ENCODE results near the gene PRAF2. TPM values are rescaled to one million over a fixed set of nuclear protein-coding genes. Genes with fewer than 3 reads are reported as not detected.

PRAF2 gene
- total RNA-seq, 2 experiments from 2014 or later, result 17.1 to 21.0 TPM

DNA sequence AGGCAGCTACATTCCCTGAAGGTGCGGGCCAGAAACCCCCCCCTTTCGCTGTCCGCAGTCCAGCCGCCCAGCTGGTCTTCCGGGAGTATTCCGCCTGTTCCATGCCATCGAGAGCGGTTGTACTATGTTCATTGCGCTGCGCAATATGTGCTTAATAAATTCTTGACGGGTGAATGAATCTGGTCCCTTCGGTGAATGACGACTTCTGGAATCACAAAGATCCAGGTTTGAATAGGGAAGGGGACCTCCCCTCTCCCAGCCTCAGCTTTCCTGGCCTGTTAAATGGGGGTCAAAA is 29.9 kb downstream of the PRAF2 start:
- no peaks in the 10 kb centered on the region for H3K9me3 Mint-ChIP-seq
- DNase-seq (no peak), ATAC-seq (ENCODE audit: poor library complexity) (no peak)
- H3K4me1 Mint-ChIP-seq (ENCODE audit: low read depth), result peaks cover 39% of the 10 kb centered on the region
- CTCF ChIA-PET, result interaction anchor here (0.9 to 1.1 kb wide), 2 partner anchors 36 to 86 kb away, joined by 3 to 4 read pairs; partner anchors contain the start of gene WDR45
- no peaks in the 10 kb centered on the region for H3K27me3 Mint-ChIP-seq
- H3K4me3 Mint-ChIP-seq, result peak overlapping the region; percentile 96
- peaks cover 42% of the 10 kb centered on the region for H3K4me1 ChIP-seq (ENCODE audit: insufficient read depth, low read length)
- intact Hi-C loops (cut with DNase I, micrococcal nuclease), result loop anchor here (2.0 to 5.0 kb wide), 9 partner anchors 31 to 237 kb away; partner anchors contain the start of genes GRIPAP1 (in 1 of the 2), OTUD5 (in 1 of the 2), PQBP1 (in 1 of the 2) and PRAF2 (in 1 of the 2)
- no peaks in the 10 kb centered on the region for H3K9me3 ChIP-seq (ENCODE audit: control insufficient read depth in 1 of 2, insufficient read depth in 1 of 2, low read length in 2 of 2)
- peaks cover 10% of the 10 kb centered on the region for H3K36me3 Mint-ChIP-seq (ENCODE audit: low read depth)
- peak overlapping the region; percentile 94 for H3K27ac Mint-ChIP-seq
- peak overlapping the region; percentile 73 to 78 for H3K27ac ChIP-seq (ENCODE audit: low read depth in 1 of 2, low read length in 2 of 2)
- POLR2A ChIA-PET, result interaction anchor here (1.1 to 3.1 kb wide), 11 partner anchors 8 to 469 kb away, joined by 3 to 30 read pairs (median 4); partner anchors contain the start of genes GRIPAP1, KCND1, OTUD5 and RBM3
- H3K36me3 ChIP-seq (ENCODE audit: insufficient read depth, low read length), result peaks cover 4% of the 10 kb centered on the region
- no peaks in the 10 kb centered on the region for H3K27me3 ChIP-seq (ENCODE audit: control insufficient read depth in 1 of 2, insufficient read depth in 2 of 2, low read length in 2 of 2)
- TF ChIP-seq, protein P1, sequence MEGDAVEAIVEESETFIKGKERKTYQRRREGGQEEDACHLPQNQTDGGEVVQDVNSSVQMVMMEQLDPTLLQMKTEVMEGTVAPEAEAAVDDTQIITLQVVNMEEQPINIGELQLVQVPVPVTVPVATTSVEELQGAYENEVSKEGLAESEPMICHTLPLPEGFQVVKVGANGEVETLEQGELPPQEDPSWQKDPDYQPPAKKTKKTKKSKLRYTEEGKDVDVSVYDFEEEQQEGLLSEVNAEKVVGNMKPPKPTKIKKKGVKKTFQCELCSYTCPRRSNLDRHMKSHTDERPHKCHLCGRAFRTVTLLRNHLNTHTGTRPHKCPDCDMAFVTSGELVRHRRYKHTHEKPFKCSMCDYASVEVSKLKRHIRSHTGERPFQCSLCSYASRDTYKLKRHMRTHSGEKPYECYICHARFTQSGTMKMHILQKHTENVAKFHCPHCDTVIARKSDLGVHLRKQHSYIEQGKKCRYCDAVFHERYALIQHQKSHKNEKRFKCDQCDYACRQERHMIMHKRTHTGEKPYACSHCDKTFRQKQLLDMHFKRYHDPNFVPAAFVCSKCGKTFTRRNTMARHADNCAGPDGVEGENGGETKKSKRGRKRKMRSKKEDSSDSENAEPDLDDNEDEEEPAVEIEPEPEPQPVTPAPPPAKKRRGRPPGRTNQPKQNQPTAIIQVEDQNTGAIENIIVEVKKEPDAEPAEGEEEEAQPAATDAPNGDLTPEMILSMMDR (IDR thresholded peaks at IDR 0.05), result no peak
- peak overlapping the region; percentile 66 for H3K4me3 ChIP-seq (ENCODE audit: low read length)

DNA sequence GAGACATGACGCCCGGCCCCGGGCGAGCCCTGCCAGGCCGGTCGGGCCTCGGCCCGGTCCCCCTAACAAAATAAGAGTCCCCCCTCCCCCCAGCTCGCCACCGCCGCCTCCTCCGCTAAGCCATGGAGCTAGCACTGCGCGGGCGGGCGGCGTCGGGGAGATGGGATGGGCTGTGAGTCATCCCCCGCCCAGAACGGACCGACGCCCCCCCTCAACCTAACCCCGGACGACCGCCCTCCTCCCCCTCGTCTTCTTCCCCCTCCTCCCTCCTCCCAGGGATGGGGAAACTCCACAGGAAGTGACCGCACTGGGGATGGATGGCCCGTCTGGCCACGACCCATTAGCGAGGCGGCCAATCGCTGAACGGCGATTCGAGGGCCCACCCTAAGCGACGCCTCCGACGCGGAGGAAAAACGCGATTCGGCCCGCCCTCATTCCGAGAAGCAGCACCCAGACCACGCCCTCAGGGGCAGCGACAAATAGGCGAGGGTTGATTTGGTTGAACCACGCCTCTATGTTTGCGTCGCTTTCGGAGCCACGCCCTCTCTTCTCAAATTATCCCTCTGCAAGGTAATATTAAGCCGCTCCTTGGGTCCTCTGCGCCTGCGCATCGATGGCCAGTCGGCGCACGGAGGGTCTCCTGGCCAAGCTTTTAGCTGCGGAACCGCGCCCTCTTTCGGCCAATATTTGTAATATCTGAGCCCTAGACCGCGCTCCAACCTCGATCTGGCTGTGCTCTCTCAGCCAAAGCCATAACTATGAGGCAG is 30.4 kb downstream of the PRAF2 start, which contains the start of gene TFE3:
Gene TFE3, minus strand, starts transcription at position 138 of the 767 bp plus-strand sequence. Its CDS starts 131 bp downstream, at position 7.
- Mint-ChIP-seq H3K4me3 (peak within 1 kb of the TSS; percentile 96), H3K27me3 (no peaks in the 10 kb centered on the region), H3K27ac (peak within 1 kb of the TSS; percentile 94), H3K9me3 (no peaks in the 10 kb centered on the region), H3K36me3 (ENCODE audit: low read depth) (peaks cover 16% of the 10 kb centered on the region), H3K4me1 (ENCODE audit: low read depth) (peaks cover 39% of the 10 kb centered on the region)
- Histone ChIP-seq H3K27ac (ENCODE audit: low read depth in 1 of 2, low read length in 2 of 2) (peak within 1 kb of the TSS; percentile 84 to 88), H3K9me3 (ENCODE audit: control insufficient read depth in 1 of 2, insufficient read depth in 1 of 2, low read length in 2 of 2) (no peaks in the 10 kb centered on the region), H3K27me3 (ENCODE audit: control insufficient read depth in 1 of 2, insufficient read depth in 2 of 2, low read length in 2 of 2) (no peaks in the 10 kb centered on the region), H3K4me1 (ENCODE audit: insufficient read depth, low read length) (peaks cover 42% of the 10 kb centered on the region), H3K4me3 (ENCODE audit: low read length) (peak within 1 kb of the TSS; percentile 66), H3K36me3 (ENCODE audit: insufficient read depth, low read length) (peaks cover 9% of the 10 kb centered on the region)
- TF ChIP-seq, protein P1 (IDR thresholded peaks at IDR 0.05), result peak; percentile 41
- CTCF ChIA-PET, result interaction anchor here (0.9 to 1.1 kb wide), 2 partner anchors 36 to 85 kb away, joined by 3 to 4 read pairs; partner anchors contain the start of gene WDR45
- ATAC-seq (ENCODE audit: poor library complexity) (peak; percentile 86), DNase-seq (peak; percentile 87 to 99 (median 93))
- intact Hi-C loops (cut with DNase I, micrococcal nuclease), result loop anchor here (2.0 to 5.0 kb wide), 9 partner anchors 31 to 236 kb away; partner anchors contain the start of genes GRIPAP1 (in 1 of the 2), OTUD5 (in 1 of the 2), PQBP1 (in 1 of the 2) and PRAF2 (in 1 of the 2)
- POLR2A ChIA-PET, result interaction anchor here (0.6 to 3.1 kb wide), 17 partner anchors 8 to 469 kb away, joined by 3 to 30 read pairs (median 4); partner anchors contain the start of genes GRIPAP1, KCND1, OTUD5 and PRAF2

DNA sequence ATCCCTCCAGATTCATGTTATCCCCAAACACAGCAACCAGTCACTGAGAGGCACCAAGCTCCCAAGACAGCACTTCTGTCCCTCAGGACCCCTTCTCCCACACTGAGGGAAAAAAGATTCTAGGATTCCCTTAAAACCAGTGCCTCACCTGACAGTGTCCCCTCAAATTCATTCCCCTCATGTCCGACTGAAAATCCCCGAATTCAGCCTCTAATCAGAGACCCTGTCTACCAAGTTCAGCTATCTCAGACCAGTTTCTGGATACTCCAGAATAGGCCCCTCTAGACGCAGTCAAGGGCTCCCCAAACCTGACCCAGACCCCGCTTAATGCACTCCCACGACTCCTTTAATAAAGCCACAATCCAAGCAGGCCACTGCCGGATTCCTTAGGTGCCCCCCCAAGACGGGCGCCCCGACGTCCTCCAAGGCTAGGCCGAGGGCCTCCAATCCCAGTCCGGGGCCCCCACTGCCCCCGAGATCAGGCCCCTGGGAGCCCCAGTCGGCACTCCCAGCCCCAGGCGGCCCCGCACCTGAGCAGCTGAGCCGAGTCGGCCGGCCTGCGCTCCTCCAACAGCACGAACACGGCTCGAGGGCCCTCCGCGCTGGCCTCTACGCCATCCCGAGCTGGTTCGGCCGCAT is 31.1 kb downstream of the PRAF2 start:
- ATAC-seq (ENCODE audit: poor library complexity), result peak; percentile 2
- H3K4me3 Mint-ChIP-seq, result peak overlapping the region; percentile 96
- Histone ChIP-seq H3K36me3 (ENCODE audit: insufficient read depth, low read length) (peaks cover 16% of the 10 kb centered on the region), H3K27me3 (ENCODE audit: control insufficient read depth in 1 of 2, insufficient read depth in 2 of 2, low read length in 2 of 2) (no peaks in the 10 kb centered on the region), H3K9me3 (ENCODE audit: control insufficient read depth in 1 of 2, insufficient read depth in 1 of 2, low read length in 2 of 2) (no peaks in the 10 kb centered on the region), H3K27ac (ENCODE audit: low read depth in 1 of 2, low read length in 2 of 2) (peak overlapping the region; percentile 84 to 88), H3K4me3 (ENCODE audit: low read length) (peak overlapping the region; percentile 66), H3K4me1 (ENCODE audit: insufficient read depth, low read length) (peaks cover 42% of the 10 kb centered on the region)
- H3K27ac Mint-ChIP-seq, result peak overlapping the region; percentile 94
- ChIA-PET CTCF (no interaction called here), POLR2A (interaction anchor here (0.6 to 3.1 kb wide), 15 partner anchors 9 to 468 kb away, joined by 3 to 30 read pairs (median 4); partner anchors contain the start of genes GRIPAP1, KCND1, OTUD5 and PRAF2)
- no peaks in the 10 kb centered on the region for H3K9me3 Mint-ChIP-seq
- no peaks in the 10 kb centered on the region for H3K27me3 Mint-ChIP-seq
- peaks cover 20% of the 10 kb centered on the region for H3K36me3 Mint-ChIP-seq (ENCODE audit: low read depth)
- TF ChIP-seq, protein P1 (IDR thresholded peaks at IDR 0.05), result no peak
- DNase-seq, result peak in 1 of 14 experiments; percentile 12
- intact Hi-C loops (cut with DNase I, micrococcal nuclease), result loop anchor here (2.0 to 5.0 kb wide), 9 partner anchors 32 to 235 kb away; partner anchors contain the start of genes GRIPAP1 (in 1 of the 2), OTUD5 (in 1 of the 2), PQBP1 (in 1 of the 2) and PRAF2 (in 1 of the 2)
- H3K4me1 Mint-ChIP-seq (ENCODE audit: low read depth), result peaks cover 39% of the 10 kb centered on the region

Measured in CD4-positive, alpha-beta T cell (primary cell).